G401 (cell line): ENCODE results near the gene INHBB. TPM values are rescaled to one million over a fixed set of nuclear protein-coding genes. Genes with fewer than 3 reads are reported as not detected.

Experiments used
- DNase-seq: peaks from one replicate; pipeline ENCODE4 v3.0.0-alpha.2; 2015; ENCODE audit warnings: low spot score
- in situ Hi-C: cut with HindIII; loops from 2 replicates; pipeline ENCODE4 v1.10.0; 2016; ENCODE audit warnings: low sequenced_read_pairs, mixed read lengths
- total RNA-seq: library from RNA; depleted of rRNA; stranded (reverse); fragments of >200 nt; shearing (Covaris generic); gene quantifications from 2 replicates; pipeline ENCODE4 v1.2.3, GENCODE V29; 2014

The INHBB gene
- total RNA-seq, 1 experiment from 2014 or later, result not detected

DNA sequence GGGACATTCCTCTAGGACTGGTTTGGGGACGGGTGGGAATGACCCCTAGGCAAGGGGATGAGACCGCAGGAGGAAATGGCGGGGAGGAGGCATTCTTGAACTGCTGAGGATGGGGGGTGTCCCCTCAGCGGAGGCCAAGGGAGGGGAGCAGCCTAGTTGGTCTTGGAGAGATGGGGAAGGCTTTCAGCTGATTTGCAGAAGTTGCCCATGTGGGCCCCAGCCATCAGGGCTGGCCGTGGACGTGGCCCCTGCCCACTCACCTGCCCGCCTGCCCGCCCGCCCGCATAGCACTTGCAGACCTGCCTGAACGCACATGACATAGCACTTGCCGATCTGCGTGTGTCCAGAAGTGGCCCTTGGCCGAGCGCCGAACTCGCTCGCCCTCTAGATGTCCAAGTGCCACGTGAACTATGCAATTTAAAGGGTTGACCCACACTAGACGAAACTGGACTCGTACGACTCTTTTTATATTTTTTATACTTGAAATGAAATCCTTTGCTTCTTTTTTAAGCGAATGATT, 4.9 kb downstream of the INHBB start:
- DNase-seq, result no peak
- in situ Hi-C loops, result no loop called here

DNA sequence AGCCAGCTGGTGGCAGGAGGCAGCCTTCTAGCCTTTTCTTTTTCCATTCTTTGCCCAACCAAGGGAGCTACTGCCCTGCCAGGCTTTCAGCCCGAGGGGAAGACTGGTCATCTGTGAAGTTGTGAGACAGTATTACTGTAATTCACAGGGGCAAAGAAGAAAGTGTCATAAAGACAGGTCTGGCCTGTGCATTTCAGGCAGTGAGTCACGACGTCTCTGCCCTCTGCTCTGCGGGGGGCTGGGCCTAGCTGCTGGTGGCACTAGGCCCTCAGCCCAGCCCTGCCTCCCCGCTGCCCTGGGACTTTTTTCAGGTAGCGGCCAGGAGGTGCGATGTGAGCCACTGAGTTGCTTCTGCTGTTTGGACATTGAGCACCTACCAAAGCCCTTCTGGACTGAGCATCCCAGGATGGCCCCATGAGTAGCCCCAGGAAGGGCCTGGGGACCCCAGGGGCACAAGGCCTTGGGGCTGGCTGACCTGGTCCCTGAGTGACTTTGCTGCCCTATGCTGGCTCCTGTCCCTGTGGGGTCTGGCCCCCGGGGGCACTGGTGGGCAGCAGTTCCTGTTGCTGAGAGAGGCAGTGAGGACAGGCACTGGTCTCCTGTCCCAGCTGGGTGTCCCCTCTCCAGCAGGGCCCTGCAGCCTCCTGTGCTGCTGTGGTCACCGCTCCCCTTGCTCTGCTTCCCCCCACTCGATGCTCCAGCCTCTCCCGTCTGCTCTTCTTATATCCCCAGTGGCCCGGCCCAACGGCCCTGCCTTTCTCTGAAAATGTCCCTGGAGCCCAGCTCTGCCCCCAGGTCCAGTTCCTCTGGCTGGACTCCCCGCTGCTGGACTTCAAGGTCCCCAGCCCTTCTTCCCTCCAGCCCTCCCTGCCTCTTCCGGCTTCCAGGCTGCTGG, 7.0 kb downstream of the INHBB start:
- in situ Hi-C loops, result no loop called here
- no peak for DNase-seq

DNA sequence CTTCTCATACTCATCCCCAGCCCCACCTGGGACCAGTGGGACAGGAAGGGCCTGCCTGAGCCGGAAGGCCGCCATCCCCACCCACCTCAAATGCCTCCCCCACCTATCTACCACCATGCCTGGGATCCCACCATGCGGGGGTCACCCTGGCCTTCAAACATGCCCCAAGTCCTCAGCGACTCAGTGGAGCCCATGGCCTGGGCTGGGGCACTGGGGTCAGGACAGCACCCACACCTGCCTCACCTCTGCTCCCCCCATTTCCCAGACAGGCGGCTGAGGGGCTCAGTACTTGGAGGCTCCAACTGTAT, 7.6 kb downstream of the INHBB start:
- in situ Hi-C loops, result no loop called here

DNA sequence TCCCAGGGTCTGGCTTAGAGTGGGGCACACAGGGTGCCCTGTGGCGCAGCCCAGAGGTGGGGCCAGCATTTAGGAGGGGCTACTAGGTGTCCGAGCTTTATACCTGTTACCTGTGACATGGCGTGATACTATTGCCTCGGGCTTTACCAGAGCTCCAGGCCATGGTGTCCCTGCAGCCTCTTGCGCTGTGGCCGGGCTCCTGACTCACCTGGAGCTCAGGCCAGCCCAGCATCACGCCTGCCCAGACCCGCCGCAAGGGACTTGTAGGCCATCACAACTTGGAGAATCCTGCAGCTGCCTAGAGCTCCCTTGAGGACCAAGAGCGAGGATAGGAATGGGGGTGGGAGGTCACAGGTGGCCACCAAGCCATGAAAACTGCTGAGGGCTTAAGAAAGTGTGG, 8.0 kb downstream of the INHBB start:
- no peak for DNase-seq
- in situ Hi-C loops, result no loop called here

More for the DNA sequence above, 7.6 kb downstream of the INHBB start:
- DNase-seq, result no peak

DNA sequence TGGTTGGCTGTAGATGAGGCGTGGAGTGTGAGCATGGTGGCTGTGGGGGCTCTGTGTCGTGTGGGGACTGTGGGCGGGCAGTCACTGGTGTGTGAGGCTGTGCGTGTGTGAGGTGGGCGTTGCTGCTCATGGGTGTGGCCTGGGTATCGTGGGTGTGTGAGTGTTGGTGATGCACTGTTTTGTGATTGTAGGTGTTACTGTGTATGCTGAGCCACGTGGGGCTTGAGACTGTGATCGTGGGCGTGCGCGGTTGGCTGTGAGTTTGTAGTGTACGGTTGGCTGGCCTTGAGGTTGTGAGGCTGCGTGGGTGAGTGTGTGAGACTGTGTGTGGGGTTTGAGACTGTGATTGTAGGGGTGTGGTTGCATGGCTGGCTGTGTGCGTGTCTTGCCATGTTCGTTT, 8.5 kb downstream of the INHBB start:
- in situ Hi-C loops, result no loop called here
- DNase-seq, result no peak

DNA sequence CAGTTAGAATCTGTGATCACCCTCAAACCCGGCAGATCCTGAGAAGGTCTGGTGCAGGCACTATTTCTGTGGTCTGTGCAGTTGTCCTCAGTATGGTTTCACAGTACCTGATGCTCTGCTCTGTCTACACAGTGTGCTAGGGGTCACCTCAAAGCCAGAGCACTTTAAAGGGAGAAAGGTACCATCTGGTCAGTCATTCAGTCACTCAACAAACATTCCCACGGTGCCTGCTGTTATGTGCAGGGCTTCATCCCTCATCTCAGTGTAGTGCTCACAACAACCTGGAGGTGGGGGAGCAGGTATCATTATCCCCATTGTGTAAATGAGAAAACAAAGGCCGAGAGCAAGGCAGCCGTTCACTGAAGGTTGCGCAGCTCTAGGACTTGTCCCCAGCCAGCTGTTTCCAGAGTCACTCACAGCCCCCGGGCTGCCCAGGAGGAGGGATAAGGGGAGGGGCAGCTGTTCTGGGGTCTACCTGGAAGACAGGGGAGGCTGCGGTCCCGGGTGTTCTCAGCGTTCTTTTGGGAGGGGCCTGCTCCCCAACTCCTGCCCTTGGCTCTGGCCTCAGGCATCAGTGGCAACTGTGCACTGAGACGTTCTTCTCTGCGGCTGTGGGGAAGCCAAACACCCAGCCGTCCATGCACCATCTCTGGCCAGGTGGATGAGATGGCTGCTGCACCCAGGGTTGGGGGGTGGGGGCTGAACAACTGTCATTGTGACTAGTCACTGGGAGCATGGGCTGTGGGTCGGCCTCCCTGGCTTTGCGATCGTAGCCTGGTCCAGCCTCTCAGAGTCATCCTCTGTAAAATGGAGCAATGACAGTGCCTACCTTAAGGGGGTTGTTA, 9.2 kb downstream of the INHBB start:
- no peak for DNase-seq
- in situ Hi-C loops, result no loop called here

DNA sequence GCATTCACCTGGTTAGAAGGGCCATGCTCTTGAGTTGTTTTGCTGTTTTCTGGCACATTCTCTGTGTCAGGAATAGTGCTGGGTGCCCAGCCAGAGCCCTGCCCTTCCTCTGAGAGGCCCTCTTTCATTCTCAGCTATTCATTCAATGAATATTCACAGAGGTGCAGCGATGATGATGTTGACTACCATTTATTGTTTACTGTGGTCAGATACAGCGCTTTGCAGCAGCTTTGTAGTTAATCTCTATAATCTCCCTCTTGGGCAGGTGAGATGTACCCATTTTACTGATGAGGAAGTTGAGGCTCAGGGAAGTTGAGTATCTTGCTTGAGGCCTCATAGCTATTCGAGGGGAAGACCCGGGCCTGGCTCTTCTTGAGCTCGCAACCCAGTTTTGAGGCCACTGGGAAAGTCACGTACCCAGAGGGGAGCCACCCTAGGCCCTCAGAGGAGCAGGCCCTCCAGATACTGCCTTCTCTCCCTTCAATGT, 9.9 kb downstream of the INHBB start:
- in situ Hi-C loops, result no loop called here
- DNase-seq, result no peak

DNA sequence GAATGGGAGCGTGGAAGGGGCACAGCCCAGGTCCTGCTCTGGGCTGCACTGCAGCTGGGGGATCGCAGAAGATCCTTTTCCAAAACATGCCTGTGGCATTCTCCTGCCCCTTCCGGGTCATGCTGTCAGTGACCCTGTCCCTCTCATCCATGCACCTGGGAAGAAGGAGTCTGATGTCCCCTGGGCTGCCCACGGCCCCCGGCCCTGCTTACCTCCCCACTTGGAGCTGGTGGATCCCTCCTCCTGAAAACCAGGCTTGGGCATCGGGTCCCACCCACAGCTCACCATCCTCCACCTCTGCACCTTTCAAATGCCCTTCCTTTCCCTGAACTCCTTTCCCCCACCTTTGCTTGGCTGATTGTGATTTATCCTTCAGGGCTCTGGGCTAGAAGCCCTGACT, 11.8 kb downstream of the INHBB start:
- DNase-seq, result no peak
- in situ Hi-C loops, result no loop called here

DNA sequence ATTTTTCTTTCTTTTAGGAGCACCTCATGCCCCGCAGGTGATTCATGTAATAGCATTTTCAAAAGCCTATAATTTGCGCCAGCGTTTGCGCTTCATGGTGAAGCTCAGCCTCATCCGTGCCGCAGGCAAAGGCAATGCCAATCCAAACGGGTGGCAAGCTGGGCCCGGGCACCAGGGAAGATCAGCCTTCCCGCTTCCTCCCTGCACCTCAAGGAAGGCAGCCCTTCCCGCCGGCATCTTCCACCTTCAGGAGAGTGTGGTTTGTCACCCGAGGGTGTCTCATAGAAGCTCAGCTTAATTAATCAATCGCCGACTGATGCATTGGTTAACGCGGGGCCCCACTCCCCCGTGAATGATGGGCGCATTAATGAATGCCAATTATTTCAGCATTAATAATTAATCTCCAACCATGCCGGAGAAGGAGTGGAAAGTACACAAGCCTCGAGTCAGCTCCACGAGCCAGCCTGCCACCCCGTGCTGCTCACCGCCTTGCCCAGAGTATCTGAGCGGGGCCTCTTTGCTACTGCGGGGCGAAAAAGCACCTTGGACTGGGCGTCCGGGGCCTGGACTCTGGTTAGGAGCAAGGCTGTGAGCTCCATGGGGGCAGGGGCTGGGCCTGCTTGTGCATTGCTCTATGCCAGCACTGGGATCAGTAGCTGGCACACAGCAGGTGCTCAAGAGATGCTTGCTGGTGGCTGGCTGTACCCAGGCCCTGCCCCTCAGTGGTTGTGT, 13.0 kb downstream of the INHBB start:
- DNase-seq, result no peak
- in situ Hi-C loops, result no loop called here

DNA sequence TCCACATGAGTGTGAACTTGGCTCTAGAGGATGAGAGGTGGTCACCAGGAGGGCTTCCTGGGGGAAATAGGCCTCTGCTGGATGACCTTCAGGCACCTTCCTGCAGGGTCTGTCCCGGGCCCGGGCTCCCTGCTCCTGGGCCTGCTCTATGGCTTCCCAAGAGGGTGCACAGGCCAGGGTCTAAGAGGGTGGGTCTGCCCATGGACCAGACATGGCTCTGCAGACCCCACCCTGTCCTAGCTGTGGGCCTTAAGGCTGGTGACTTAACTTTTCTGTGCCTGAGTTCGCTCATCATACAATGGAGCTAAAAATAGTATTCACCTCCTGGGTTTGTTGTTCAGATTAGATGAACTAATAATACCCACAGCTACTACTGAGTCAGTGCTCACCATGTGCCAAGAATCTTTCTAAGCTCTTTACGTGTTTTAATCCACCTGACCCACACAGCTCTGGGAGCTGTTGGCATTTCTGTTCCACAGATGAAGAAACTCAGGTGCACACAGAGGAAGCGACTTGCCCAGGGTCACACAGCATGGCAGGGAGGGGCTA, 14.4 kb downstream of the INHBB start:
- in situ Hi-C loops, result no loop called here
- DNase-seq, result no peak

DNA sequence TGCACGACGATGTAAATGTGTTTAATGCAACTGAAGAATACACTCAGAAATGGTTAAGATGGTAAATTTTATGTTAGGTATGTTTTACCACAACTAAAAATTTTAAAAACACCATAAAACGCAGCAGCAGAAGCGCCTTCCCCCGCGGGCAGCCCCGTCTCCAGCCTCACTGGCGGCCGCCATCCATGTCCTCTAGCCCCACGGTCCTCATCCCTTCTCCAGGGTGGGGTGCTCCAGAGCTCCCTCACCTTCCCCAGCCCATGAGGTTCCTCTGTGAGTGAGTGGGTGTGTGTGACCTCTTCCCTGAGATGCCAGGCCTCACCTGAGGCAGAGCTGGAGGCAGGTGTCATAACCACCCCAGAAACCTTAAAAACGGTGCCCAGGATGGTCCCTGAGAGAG, 17.0 kb downstream of the INHBB start:
- in situ Hi-C loops, result no loop called here
- no peak for DNase-seq

DNA sequence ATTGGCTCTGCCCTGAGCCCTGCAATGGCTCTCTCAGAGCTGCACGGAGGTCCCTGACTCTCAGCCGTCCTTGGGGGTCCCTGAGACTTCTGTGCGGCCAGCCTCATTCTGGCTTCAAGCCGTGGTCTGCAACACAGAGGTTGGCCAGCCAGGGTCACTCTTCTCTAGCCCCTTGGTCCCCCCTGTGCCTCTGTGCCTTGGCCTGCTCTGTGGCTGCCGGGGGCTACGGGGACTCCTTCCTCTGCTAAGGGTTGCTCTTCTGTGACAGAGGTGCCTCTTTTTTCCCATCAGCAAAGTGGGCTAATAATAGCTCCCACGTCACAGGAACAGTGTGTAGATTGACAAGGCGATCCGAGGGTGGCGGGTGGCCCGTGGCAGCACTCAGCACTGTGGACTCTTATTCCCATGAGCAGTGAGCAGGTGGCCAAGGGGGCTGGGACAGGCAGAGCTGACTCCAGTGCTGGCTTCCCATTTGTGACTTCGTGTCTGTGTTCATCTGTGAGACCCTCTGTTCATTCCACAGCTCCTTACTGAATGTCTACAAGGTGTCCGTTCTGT, 19.4 kb downstream of the INHBB start:
- DNase-seq, result no peak
- in situ Hi-C loops, result no loop called here

DNA sequence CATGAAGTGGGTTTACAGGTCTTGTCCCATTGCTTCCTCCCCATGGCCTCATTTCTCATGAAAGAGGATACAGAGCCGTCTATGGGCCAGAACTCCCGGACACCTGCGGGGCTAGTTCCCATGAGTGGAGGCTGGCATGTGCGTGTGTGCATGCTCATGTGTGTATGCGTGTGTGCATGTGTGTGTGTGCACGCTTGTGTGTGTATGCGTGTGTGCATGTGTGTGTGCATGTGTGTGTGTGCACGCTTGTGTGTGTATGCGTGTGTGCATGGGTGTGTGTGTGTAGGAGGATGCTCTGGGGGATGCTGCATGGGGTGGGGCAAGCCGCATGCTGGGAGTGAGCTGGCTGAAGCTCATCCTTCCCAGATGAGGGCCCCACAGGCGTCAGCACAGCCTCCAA, 20.8 kb downstream of the INHBB start:
- in situ Hi-C loops, result no loop called here
- no peak for DNase-seq

DNA sequence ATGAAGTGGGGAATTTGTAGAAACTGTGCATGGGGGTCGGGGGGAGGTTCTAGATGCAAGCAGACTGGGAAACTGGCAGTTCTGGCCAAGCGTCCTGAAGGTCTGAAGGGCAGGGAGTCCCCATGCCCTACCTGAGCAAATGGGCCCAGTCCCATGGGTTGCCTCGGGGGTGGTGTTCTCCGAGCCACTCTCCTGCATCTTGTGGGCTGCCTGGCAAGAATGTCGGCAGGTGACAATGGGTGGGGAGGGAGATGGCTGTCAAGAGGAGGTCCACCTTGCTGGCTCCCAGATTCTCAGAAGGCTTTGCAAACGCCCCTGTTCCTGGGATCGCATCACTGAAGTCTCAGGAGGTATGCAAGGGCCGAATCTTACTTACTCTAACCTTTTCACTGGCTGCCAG, 21.3 kb downstream of the INHBB start:
- DNase-seq, result no peak
- in situ Hi-C loops, result no loop called here

DNA sequence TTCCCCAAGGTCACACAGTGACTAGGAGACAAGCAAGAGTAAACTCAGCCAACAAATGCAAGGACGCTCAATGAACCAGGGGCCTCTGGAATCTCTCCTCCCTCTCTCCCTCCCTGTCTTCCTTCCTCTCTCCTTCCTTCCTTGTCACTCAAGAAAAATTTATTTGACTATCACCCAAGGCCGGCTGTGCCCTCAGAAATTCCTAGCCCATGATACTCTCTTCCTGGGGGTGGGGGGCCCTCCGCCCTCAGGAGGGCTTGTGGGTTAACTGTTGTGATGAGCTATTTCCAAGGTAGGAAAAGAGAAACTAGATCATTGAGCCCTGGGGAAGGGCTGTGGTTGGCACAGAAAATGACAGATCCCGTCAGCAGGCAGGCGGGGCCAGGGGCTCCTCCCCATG, 21.7 kb downstream of the INHBB start:
- DNase-seq, result no peak
- in situ Hi-C loops, result no loop called here

DNA sequence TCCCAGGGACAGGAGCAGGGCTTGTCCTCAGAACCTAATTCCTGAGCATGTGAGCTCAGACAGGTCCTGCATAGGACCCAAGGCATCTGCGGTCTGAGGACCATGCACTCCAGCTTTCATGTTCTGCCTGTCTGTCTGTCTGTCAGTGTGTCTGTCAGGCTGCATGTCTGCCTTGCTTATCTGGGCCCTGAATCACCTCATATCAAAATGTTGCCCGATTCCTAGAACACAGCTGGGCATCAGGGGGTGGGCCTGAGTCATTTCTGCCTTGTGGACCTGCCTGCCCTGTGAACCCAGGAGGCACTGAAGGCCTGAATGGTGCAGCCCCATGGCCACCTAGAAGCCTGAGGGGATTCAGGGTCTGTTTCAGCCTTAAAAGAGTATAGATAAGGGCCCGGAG, 22.1 kb downstream of the INHBB start:
- in situ Hi-C loops, result no loop called here
- DNase-seq, result no peak

DNA sequence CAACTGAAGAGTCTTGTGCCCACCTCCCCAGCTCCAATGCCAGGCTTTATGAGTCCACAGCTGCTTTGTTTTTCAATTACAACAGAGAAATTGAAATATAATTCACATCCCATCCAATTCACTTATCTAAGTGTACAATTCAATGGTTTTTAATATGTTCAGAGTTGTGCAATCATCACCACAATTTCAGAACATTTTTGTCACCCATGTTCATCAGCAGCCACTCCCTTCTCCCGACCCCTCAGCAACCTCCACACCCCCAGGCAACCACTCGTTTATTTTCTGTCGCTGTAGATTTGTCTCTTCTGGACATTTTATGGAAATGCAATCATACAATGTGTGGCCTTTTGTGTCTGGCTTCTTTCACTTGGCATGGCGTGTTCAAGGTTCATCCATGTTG, 23.3 kb downstream of the INHBB start:
- DNase-seq, result no peak
- in situ Hi-C loops, result no loop called here

DNA sequence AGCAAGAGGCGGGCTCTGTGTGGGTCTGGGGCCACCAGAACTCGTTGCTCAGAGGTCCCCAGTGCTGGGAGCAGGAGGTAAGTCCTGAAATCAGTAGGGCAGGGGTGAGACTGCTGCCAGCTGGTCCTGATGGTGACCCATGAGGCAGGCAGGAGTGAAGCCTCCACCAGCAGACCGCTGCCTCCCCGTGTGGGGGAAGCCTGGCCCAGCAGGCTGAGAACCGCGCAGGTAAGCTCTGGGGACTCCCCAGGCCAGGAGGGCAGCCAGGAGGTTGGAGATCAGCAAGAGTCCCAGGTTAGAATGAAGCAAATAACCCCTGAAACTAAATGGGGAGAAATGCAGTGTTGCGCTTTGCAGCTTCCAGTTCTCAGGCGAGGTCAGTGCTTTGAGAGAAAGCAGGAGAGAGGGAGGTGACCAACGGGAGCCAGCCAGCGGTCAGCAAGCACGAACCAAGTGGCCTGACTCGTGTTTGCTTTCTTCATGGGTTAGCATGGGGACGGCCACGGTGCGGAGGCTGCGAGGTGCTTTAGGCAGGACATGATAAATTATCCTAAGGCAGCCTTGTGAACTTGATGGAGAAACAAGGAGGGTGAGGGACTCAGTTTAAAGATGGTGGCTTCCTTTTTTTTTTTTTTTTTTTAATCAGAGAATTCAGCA, 26.2 kb downstream of the INHBB start:
- in situ Hi-C loops, result no loop called here
- DNase-seq, result no peak

DNA sequence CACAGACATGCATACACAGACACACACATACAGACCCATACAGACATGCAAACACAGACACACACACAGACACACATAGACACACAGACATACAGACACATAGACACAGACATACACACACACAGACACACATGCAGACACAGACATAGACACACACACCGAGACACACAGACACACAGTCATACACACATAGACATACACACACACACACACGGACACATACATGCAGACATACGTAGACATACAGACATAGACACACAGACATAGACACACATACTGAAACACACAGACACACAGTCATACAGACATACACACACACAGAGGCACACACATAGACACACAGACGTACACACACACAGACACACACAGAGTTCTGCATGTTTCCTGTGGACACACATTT, 26.9 kb downstream of the INHBB start:
- DNase-seq, result no peak
- in situ Hi-C loops, result no loop called here
